ENCODE results near the gene TTBK2.

GRCh38 chr15:42760759-42761158, 159.8 kb downstream of the TTBK2 start:
- TF ChIP-seq ZNF501 (tag by site-specific recombination; IDR thresholded peaks at IDR 0.05) (no peak), HOXA7 (CRISPR knock-in tag; IDR thresholded peaks at IDR 0.05; ENCODE audit: borderline replicate concordance) (no peak), BCL6B (tag by site-specific recombination; IDR thresholded peaks at IDR 0.05) (no peak), CTCF (tag by site-specific recombination; IDR thresholded peaks at IDR 0.05) (no peak), ZNF292 (tag by site-specific recombination; IDR thresholded peaks at IDR 0.05; ENCODE audit: borderline replicate concordance, low read depth) (no peak), SP7 (tag by site-specific recombination; IDR thresholded peaks at IDR 0.05) (no peak), ZNF398 (tag by site-specific recombination; IDR thresholded peaks at IDR 0.05) (no peak), REST (tag by site-specific recombination; IDR thresholded peaks at IDR 0.05) (no peak), ZBTB26 (tag by site-specific recombination; optimal IDR thresholded peaks at IDR 0.05) (no peak), ZNF639 (tag by site-specific recombination; IDR thresholded peaks at IDR 0.05) (no peak), PBX3 (CRISPR knock-in tag; IDR thresholded peaks at IDR 0.05) (no peak), FEZF1 (tag by site-specific recombination; IDR thresholded peaks at IDR 0.05) (no peak)

Data from HEK293 (cell line).